Measurements from ENCODE around the gene MAD1L1.

Gene MAD1L1

DNA sequence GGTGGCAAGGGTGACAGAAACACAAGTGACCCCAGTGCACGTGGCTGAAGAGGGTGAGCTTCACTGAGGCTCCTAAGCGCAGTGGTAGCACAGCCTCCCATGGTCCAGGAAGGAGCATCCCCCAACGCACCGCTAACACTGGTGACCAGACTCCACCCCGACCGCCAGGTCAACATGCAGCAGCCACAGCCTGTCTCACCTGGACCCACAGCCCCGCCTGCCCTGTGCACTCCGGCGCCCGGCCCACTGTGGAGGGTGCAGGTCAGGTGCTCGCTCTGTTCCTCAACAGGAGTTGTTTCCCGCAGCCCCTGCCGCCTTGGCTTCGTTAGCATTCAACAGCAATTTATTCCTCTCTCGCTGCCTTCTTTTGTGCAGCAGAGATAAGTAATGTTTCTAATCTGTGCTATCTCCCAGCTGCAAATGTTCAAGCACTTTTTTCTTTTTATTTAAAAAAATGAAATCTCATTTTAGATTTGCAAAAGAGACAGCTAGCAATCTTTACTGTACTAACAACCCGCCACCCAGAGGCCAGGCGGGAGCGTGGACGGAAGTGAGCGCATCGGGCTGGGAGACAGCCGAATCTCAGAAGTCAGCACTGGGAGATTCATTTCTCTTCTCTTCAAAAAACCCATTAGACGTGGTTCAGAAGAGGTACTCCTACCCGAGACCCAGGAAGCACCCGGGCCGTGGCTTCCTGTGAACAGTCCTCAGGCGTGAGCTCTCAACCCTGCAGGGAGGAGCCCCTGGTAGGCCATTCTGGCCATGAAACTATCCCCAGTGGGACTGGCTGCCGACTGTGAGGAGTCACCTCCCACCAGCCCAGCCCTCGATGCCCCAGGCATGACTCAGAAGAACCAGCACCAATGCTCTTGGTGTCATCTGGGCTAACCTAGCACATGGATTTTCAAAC lies 133.4 kb downstream of the MAD1L1 start:
- peak; percentile 48 to 54 for DNase-seq

DNA sequence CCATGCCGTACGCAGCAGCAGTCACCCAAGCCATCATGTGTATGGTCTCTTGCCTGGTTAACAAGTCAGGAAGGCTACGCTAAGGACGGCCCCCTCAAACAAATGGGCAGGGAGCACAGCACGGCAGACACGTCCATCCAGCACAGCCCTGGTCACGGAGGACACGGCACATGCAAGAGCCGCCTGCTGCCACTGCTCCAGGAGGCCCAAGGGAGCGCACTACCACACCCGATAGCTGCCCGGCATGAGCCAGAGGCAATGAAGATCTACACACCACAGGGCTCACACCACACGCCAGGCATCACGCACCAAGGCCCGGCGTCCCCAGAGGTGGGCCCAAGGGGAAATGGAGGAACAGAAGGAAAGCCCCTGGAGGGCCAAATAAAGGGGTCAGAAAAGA lies 134.2 kb downstream of the MAD1L1 start:
- no peak for DNase-seq

DNA sequence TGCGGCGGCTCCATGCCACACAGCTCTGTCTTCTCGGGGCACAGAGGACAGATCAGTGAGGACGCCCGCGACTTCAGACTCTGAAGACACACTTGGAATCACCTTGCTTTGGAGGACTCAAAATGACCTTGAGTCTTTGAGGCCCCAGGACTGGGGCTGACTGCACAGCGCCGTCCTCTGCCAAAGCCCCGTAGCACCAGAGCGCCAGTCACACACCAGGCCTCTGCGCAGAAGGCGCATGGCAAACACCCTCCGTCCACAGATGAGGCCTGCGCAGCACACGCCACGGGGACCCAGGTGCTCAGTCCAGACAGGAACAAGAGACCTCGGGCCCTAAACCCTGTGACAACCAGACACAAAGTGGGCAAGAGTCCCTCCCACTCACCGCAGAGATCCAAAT lies 134.7 kb downstream of the MAD1L1 start:
- DNase-seq, result no peak

DNA sequence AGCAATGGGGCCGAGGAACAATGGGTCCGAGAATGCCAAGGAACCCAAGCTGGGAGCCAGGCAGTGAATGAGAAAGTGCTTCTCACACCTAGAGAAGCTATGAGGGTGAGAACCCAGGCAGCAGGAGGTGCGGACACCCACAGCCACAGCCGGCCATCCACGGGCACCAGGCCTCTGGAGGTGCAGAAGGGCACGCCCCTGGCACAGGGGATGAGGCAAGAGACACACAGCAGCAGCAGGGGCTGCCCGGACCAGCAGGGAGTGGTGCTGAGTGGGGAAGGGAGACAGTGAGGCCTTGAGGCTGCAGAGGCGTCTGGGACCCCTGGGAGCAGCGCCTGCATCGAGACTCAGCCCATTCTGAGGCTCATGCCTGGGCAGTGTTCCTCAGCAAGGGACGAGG lies 135.3 kb downstream of the MAD1L1 start:
- no peak for DNase-seq

- DNase-seq, result no peak
Measured at GRCh38 chr7:2096692-2097387, 135.9 kb downstream of the MAD1L1 start.

DNA sequence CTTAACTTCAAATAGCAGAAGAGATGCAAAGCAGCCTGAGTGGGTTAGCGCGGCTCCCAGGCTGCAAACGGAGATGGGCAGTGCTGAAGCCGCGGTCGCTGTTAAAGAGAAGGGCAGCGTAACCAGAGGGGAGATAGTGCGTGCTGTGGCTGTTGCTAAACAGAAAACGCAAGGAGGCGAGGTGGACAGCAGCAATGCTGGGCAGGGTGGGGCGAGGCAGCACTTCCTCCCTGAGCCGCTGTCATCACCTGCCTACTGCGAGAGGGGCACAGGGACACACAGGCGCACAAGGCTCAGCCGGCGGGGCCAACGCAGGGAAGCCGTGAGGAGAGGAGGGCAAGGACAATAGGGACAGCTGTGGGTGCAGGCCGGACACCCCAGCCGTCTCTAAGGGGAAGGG lies 137.3 kb downstream of the MAD1L1 start:
- no peak for DNase-seq

DNA sequence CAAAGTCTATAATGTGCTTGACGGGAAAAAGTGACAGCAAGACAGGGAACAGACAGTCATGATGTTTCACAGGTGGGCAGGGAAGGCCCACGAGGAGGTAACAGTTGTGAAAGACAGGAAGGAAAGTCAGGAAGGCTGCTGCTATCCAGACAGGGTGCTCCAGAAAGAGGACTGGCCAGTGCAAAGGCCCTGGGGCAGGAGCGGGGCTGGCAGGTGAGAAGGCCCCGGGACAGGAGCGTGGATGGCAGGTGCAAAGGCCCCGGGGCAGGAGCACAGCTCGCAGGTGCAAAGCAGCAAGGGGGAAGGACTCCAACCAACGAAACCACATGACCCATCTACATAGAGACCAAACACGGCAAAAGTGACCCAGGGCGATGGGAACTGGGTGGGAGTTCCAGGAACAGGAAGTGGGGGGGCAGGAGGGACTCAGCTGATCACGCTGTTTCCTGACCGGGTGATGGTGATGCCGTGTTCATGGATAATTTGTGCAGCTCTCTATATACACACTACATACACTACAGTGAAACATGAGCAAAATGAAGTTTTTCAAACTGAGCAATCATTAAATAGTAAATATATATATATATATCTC lies 138.2 kb downstream of the MAD1L1 start:
- no peak for DNase-seq

- no peak for DNase-seq
Measured at GRCh38 chr7:2093843-2094220, 138.9 kb downstream of the MAD1L1 start.

DNA sequence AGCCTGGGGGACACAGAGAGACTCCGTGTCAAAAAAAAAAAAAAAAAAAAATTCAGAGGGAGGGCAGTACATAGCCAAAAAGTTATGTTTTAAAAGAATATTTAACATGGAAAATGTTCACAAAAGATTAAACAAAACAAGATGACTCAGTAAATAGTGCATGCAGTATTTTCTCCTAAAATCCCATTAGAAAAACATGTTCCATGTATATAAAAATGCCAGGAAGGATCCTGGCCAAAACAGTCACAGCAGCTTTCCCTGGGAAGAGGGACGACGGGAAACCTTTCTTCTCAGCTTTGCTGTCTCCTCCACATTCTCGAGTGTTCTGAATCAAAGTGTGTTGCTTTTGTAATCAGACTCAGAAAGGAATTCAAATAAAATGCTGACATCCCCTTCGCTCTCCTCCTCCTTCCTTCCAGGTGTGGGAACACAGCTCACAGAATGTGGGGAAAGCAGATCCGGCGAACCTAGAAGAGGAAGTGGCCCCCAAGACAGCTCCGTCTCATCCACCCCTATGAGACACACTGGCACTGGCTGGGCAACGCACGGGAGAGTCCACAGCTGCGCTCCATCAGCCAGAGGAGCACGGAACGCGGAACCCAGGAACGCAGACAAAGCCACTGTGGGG lies 139.4 kb downstream of the MAD1L1 start:
- DNase-seq, result no peak

DNA sequence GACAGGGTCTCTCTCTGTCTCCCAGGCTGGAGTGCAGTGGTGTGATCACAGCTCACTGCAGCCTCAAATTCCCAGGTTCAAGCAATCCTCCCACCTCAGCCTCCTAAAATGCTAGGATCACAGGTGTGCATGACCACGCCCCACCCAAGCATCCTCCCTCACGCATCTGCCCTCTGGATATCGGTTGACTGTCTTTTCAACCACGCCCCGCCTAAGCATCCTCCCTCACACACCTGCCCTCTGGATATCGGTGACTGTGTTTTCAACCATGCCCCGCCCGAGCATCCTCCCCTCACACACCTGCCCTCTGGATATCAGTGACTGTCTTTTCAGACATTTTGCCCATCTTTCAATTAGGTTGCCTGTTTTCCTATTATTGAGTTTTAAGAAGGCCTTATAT lies 140.5 kb downstream of the MAD1L1 start:
- DNase-seq, result no peak

DNA sequence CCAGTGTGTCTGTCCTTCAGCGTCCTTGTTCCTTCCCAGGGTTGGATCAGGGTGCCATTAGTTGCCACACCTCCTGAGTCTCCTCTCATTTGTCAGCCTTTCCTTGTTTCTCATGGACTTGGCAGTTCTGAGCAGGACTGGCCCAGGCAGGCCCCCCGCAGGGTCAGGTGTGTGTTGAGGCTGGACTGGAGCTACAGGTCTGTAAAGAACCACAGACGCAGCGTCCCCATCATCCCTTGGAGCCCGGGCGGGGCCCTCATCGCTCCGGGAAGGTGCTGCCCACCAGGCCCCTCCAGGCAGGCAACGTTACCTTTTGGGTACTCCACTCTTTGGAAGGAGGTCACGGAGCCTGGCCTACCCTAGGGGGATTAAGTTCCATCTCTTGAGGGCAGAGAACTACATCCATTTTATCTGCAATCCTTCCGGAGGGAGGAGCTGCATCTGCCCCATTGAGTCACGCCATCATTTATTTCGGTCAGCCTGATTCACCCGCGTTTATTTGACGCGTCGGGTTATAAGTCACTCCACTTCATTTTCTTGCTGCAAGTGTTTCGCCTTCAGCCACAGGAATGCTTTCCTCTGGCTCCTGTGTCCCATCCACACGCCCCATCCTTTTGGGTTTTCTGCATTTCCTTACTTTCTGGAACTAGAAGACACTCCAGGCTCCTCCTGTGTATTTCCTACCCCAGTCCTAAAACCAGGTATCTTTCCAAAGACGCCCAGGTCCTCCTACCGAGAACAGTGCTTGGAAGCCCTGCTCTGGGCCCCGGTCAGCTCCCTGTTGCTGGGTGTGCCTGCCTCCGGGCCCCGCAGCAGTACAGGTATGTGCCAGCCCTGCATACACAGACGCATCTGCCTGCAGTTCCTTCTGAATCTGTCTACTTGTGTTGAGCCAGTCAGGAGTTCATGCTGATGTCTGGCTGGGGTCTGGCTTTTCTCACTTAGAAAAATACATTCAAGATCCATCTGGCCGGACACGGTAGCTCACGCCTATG lies 141.9 kb downstream of the MAD1L1 start:
- no peak for DNase-seq

- DNase-seq, result no peak
Measured at GRCh38 chr7:2088801-2089200, 143.9 kb downstream of the MAD1L1 start.

DNA sequence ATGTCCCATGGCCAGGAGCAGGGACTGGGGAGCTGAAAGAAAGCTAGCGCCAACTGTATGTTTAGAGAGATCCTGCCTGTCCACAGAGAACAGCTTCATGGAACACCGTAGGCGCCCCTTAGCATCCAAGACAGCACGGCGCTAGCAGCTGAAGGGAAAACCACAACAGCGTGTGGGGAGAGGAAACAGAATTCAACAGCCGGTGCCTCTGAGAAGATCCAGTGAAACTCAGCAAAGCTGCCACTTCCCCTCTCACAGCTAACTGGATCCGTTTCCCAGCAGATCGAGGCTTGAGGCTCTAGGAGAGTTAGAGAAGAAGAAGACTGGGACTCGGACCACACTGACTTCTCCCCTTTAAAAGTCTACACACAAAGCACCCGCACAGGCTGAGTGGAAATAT lies 145.0 kb downstream of the MAD1L1 start:
- DNase-seq, result no peak

DNA sequence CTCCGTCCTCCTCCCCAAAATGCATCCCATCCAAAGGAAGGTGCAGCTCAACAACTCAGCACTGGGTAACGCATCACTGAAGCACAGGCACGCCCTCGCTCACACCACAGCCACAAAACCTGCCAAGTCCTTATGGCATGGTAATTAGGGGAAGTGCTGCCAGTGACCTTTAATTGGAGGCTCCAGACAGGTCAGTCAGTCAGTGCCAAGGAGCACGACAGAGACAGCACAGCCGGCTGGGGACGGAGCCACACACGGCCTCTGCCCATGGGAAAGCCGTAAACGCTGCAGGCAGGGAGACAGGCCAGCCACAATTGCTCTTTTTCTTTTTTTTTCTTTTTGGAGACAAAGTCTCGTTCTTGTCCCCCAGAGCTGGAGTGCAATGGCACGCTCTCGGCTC lies 146.5 kb downstream of the MAD1L1 start:
- no peak for DNase-seq

DNA sequence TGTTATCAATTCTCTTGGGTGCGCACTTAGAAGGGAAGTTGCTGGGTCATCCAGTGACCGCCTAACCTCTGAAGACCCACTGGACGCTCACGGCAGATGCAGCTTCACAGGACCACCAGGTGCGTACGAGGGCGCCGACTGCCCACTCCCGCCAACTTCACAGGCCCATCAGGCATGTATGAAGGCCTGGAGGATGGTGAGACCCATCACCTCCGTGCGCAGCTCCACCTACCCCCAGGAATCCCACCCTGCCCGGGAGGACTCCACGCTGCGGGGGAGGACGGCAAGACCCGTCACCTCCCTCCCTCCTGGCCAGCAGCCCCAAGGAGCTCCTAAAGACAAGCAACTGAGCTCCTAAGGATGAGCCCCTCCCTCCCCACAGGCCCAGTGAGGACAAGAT lies 146.9 kb downstream of the MAD1L1 start:
- no peak for DNase-seq

DNA sequence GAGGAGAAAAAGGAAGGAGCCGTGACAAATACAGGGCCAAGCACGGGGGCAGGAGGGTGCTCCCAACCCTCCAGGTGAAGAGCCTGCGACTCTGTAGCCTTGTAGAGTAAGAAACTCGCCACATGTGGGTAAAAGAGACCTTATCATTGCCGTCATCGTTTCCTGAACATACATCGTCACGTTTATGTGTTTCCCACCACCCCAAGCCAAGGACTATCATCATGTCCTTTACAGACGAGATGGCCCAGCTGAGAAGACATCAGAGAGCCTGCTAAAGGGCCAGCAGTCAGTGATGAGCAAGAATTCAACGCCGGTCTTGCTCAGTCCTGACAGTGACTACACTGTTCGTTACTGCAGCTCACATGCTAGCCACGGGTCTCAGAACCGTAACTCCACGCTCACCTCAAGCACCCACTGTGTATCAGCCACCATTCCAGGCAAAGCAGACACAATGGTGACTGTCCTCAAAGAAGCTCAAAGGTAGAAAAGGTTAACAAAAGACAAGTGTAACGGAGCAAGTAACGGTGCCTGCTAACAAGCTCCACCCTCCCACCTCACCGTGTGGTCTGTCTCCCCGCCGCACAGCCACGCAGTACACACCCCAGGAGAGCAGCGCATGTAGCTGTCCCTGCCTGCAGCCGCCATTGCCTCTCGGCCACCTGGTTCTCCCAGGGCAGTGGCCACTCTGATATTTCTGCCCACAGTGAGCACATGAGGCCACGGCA lies 147.8 kb downstream of the MAD1L1 start:
- DNase-seq, result peak in 1 of 2 experiments; percentile 26

DNA sequence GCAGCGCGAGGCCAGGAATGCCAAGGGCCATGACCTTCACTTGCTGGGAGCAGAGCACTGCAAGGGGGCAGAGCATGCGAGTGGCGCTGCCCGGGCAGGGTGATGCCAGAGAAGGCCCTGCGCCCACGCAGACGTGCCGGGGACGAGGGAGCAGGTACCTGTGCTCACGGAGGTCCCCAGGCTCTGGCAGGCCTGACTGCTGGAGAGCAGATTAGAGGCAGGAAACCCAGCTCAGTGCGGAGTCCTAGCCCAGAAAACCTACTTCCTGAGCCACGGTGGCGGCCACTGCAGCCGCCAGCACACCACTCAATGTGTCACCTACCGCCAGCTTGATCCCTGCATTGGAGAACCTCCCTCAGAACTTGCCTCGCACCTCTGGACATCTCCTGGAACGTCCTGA lies 148.4 kb downstream of the MAD1L1 start:
- peak; percentile 29 to 41 for DNase-seq

DNA sequence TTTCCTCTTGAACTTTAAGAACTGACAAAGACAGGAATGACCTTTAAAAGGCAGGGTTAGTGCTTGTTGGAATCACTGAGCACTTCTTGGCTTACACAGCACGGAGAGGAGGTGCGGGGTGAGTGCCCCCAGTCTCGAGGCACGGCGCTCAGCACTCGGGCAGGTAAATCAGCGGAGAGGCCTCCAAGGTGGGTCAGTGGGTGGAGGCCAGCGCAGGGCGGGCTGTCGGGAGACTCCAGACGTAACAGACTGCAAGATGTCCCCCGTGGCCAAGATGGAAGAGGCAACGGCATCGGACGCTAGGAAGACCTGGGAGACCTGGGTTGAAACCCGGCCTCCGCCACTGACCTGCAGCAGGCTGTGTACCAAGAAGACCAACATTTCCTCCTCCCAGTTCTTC lies 149.4 kb downstream of the MAD1L1 start:
- DNase-seq, result no peak

DNA sequence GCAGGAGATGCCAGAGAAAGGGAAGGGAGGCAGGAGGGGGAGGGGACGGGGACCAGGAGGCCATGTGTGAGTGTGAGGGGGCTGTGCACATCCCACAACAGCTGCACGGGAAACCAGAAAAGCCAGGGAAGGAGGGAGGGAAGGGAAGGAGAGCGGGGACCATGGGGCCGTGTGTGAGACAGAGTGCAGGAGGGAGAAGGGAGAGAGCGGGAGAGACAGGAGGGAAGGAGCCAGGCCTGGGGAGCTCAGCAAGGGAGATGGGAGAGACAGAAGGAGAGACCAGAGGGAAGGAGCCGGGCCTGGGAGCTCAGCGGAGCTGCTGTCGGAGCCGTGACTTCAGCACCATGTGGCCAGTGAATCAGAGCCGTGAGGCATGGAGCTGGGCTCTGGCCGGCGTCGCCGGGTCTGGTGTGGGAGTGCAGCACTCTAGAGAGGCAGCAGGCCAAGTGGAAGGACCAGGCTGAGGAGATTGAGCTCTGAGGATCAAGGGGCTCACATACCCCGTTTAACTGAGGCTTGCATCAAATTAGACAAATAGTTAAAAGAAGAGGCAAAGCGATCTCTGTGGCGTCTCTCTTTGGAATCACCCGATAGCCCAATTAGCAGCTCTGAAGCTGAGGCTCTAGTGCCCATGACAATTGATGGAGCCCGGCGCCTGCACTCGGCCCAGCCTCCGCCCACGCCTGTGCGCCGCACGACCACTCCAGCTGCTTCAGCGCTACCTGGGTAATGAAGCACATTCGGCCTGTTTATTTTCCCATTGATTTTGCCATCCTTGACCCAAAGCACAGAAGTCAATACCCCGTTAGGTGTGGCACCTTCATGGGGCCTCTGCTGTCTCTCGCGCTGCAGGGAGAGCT lies 150.4 kb downstream of the MAD1L1 start:
- no peak for DNase-seq

GRCh38 chr7:2081526-2082135 lies 151.1 kb downstream of the MAD1L1 start:
- no peak for DNase-seq
